GM23338 (cell line): Measurements from ENCODE around the gene HBM. TPM values are rescaled to one million over a fixed set of nuclear protein-coding genes. Genes with fewer than 3 reads are reported as not detected.

ENCODE experiments used
- ATAC-seq: fragments of 200-7000 bp; cut with Tn5 transposase; 3 replicates; pipeline ENCODE4 v1.9.1; 2020
- DNase-seq: peaks from one replicate; pipeline ENCODE4 v3.0.0-alpha.2; 2015; ENCODE audit warnings: low spot score
- H2AFZ ChIP-seq: fragments of 200-600 bp; sonication (generic); 2 replicates; pipeline ENCODE4 v1.8.0; 2016; ENCODE audit warnings: antibody characterized with exemption, mild to moderate bottlenecking, moderate library complexity
- H3F3A ChIP-seq: fragments of 200-600 bp; sonication (generic); replicated peaks from 2 replicates; pipeline ENCODE4 v1.8.0; 2017; ENCODE audit warnings: antibody characterized with exemption, mixed run types, low read depth
- H3K27ac ChIP-seq: fragments of 200-600 bp; sonication (generic); 2 replicates; pipeline ENCODE4 v1.6.1; 2016; ENCODE audit warnings: low read depth
- H3K27me3 ChIP-seq: fragments of 200-600 bp; sonication (generic); 2 replicates; pipeline ENCODE4 v1.8.0; 2016; ENCODE audit warnings: mild to moderate bottlenecking, mixed run types, moderate library complexity; ENCODE audit not compliant: insufficient read depth
- H3K36me3 ChIP-seq: fragments of 200-600 bp; sonication (generic); 2 replicates; pipeline ENCODE4 v1.8.0; 2016; ENCODE audit warnings: mild to moderate bottlenecking; ENCODE audit not compliant: insufficient read depth
- H3K4me1 ChIP-seq: fragments of 200-600 bp; sonication (generic); 2 replicates; pipeline ENCODE4 v1.8.0; 2016; ENCODE audit warnings: mild to moderate bottlenecking, moderate library complexity; ENCODE audit not compliant: insufficient read depth
- H3K4me2 ChIP-seq: fragments of 200-600 bp; sonication (generic); 2 replicates; pipeline ENCODE4 v1.7.1; 2017; ENCODE audit warnings: mixed run types
- H3K4me3 ChIP-seq: fragments of 200-600 bp; sonication (generic); 2 replicates; pipeline ENCODE4 v1.6.1; 2016; ENCODE audit warnings: mixed run types
- H3K79me2 ChIP-seq: fragments of 200-600 bp; sonication (generic); replicated peaks from 2 replicates; pipeline ENCODE4 v1.8.0; 2017; ENCODE audit warnings: mild to moderate bottlenecking; ENCODE audit not compliant: insufficient read depth
- H3K9me2 ChIP-seq: fragments of 200-600 bp; sonication (generic); 2 replicates; pipeline ENCODE4 v1.8.0; 2017; ENCODE audit not compliant: insufficient read depth
- H4K20me1 ChIP-seq: fragments of 200-600 bp; sonication (generic); replicated peaks from 2 replicates; pipeline ENCODE4 v1.8.0; 2017; ENCODE audit warnings: mild to moderate bottlenecking; ENCODE audit not compliant: insufficient read depth
- H3K27ac Mint-ChIP-seq: 2 replicates; pipeline ENCODE4 v1.8.0; 2020; ENCODE audit warnings: inconsistent platforms, mild to moderate bottlenecking, moderate library complexity, mixed read lengths
- H3K27me3 Mint-ChIP-seq: 3 replicates; pipeline ENCODE4 v1.8.0; 2022; ENCODE audit warnings: low read depth, mild to moderate bottlenecking, moderate library complexity, mixed read lengths, inconsistent platforms; ENCODE audit not compliant: insufficient read depth, poor library complexity
- H3K36me3 Mint-ChIP-seq: 3 replicates; pipeline ENCODE4 v1.8.0; 2021; ENCODE audit warnings: low read depth, mild to moderate bottlenecking, inconsistent platforms, moderate library complexity, mixed read lengths
- H3K4me1 Mint-ChIP-seq: 3 replicates; pipeline ENCODE4 v1.8.0; 2020; ENCODE audit warnings: mild to moderate bottlenecking, inconsistent platforms, mixed read lengths
- H3K4me3 Mint-ChIP-seq: 3 replicates; pipeline ENCODE4 v1.8.0; 2021; ENCODE audit warnings: moderate library complexity, mild to moderate bottlenecking, inconsistent platforms, mixed read lengths
- H3K9me3 Mint-ChIP-seq: 3 replicates; pipeline ENCODE4 v1.8.0; 2020; ENCODE audit warnings: moderate library complexity, mild to moderate bottlenecking, inconsistent platforms, mixed read lengths
- CREB1 ChIP-seq: fragments of 250-450 bp; sonication (Bioruptor Pico); IDR thresholded peaks from 2 replicates; pipeline ENCODE4 v1.5.0; 2020; ENCODE audit warnings: low read depth, mild to moderate bottlenecking, moderate library complexity
- CTCF ChIP-seq, 2 experiments: fragments of 200-600 bp in 1 of 2; sonication (generic) in 1 of 2; conservative IDR thresholded peaks; 2 replicates each; pipeline versions ENCODE4 v1.5.1 to v1.6.1; 2016 to 2017; ENCODE audit warnings: antibody characterized with exemption in 2 of 2, low read depth in 2 of 2, mild to moderate bottlenecking in 2 of 2, moderate library complexity in 1 of 2
- JUNB ChIP-seq: IDR thresholded peaks from one replicate; pipeline ENCODE4 v1.6.1; 2016; ENCODE audit warnings: antibody characterized with exemption; ENCODE audit not compliant: unreplicated experiment
- POLR2AphosphoS5 ChIP-seq: IDR thresholded peaks from 2 replicates; pipeline ENCODE4 v1.6.1; 2016; ENCODE audit warnings: antibody characterized with exemption, low read depth
- ZNF114 ChIP-seq: fragments of 250-450 bp; sonication (Bioruptor Pico); IDR thresholded peaks from 2 replicates; pipeline ENCODE4 v1.5.0; 2020; ENCODE audit warnings: mild to moderate bottlenecking, moderate library complexity
- polyA plus RNA-seq: library from polyadenylated mRNA; unstranded; fragments of >200 nt; fragmentation: Nextera tagmentation; extraction: Ambion mirVana; gene quantifications from 2 replicates; pipeline ENCODE4 v1.2.1, GENCODE V29; 2016
- total RNA-seq: library from RNA; depleted of rRNA; stranded (reverse); fragments of >200 nt; shearing (Covaris generic); gene quantifications from 2 replicates; pipeline ENCODE4 v1.2.3, GENCODE V29; 2014
- TF ChIP-seq, protein P1 (sequence below): fragments of 250-450 bp; sonication (Bioruptor Pico); IDR thresholded peaks from 2 replicates; pipeline ENCODE4 v1.5.0; 2020; ENCODE audit warnings: mild to moderate bottlenecking, moderate library complexity

The HBM gene
- total and polyA plus RNA-seq, 2 experiments from 2014 or later: not detected

DNA sequence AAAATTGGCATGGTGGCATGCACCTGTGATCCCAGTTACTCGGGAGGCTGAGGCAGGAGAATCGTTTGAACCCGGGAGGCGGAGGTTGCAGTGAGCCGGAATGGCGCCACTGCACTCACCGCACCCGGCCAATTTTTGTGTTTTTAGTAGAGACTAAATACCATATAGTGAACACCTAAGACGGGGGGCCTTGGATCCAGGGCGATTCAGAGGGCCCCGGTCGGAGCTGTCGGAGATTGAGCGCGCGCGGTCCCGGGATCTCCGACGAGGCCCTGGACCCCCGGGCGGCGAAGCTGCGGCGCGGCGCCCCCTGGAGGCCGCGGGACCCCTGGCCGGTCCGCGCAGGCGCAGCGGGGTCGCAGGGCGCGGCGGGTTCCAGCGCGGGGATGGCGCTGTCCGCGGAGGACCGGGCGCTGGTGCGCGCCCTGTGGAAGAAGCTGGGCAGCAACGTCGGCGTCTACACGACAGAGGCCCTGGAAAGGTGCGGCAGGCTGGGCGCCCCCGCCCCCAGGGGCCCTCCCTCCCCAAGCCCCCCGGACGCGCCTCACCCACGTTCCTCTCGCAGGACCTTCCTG lies 14.4 kb downstream of the HBM start, which contains the start of gene HBQ1 (continued):
- TF ChIP-seq CTCF (conservative IDR thresholded peaks at IDR 0.05; ENCODE audit: low read depth in 2 of 2): peak; percentile 45 to 72

GRCh38 chr16:180681-181564 lies 15.1 kb downstream of the HBM start:
- Histone ChIP-seq H3K36me3 (no peaks in the 10 kb centered on the region), H3K4me2 (peak overlapping the region; percentile 80), H2AFZ (peak overlapping the region; percentile 56; the same call in 1 of the 2 replicates), H3K4me1 (no peaks in the 10 kb centered on the region; the same call in 1 of the 2 replicates), H3K79me2 (no peaks in the 10 kb centered on the region), H3K9me2 (no peaks in the 10 kb centered on the region), H3K27ac (no peak overlapping the region), H3F3A (peaks cover 26% of the 10 kb centered on the region; the same call in 1 of the 2 replicates), H3K4me3 (peak overlapping the region; percentile 53), H4K20me1 (peaks cover 8% of the 10 kb centered on the region), H3K27me3 (peaks cover 50% of the 10 kb centered on the region)
- ATAC-seq (peak; percentile 73), DNase-seq (peak; percentile 92)
- TF ChIP-seq CREB1 (CRISPR knock-in tag) (0 out of 2 replicates have a peak, but pooled peaks have one; percentile 64), POLR2AphosphoS5 (peak; percentile 58; the same call in 1 of the 2 replicates), CTCF (conservative IDR thresholded peaks at IDR 0.05; ENCODE audit: low read depth in 2 of 2) (no peak), JUNB (no peak)
- Mint-ChIP-seq H3K9me3 (no peaks in the 10 kb centered on the region; the same call in 2 of the 3 replicates), H3K4me1 (no peaks in the 10 kb centered on the region; the same call in 1 of the 3 replicates), H3K27me3 (peaks cover 46% of the 10 kb centered on the region), H3K27ac (no peak overlapping the region), H3K4me3 (peak overlapping the region; percentile 66), H3K36me3 (peaks cover 12% of the 10 kb centered on the region; the same call in 2 of the 3 replicates)

DNA sequence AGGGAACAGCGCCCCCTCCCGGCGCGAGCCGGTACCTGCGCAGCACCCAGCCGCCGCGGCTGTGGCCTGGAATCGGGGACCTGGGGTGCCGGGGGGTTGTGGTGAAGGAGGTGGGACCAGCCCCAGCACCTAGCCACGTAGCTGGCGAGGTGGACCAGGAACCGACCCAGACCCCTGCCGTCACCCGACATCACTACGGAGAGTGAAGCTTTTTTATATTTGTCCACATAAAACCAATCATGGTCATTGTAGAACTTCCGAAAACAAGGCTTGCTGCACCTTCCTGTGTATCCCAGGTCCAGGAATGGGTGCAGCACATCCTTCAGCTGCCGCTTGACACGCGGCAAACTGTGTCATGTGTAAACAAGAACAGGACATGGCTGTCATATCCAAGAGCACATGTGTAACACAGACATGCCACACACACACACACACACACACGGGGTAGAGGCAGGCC lies 15.8 kb downstream of the HBM start:
- H4K20me1 ChIP-seq: peaks cover 8% of the 10 kb centered on the region
- Mint-ChIP-seq H3K9me3 (no peaks in the 10 kb centered on the region; the same call in 2 of the 3 replicates), H3K36me3 (peaks cover 12% of the 10 kb centered on the region; the same call in 2 of the 3 replicates), H3K27ac (no peak overlapping the region), H3K27me3 (peaks cover 44% of the 10 kb centered on the region), H3K4me1 (no peaks in the 10 kb centered on the region; the same call in 1 of the 3 replicates), H3K4me3 (0 out of 3 replicates have a peak overlapping the region, but pooled peaks have one; percentile 26)
- H3K4me2 ChIP-seq: no peak overlapping the region; the same call in 1 of the 2 replicates
- no peaks in the 10 kb centered on the region for H3K36me3 ChIP-seq
- no peak overlapping the region for H3K4me3 ChIP-seq
- DNase-seq: no peak
- no peaks in the 10 kb centered on the region for H3K9me2 ChIP-seq
- H3K27me3 ChIP-seq: peaks cover 45% of the 10 kb centered on the region
- H3K4me1 ChIP-seq: no peaks in the 10 kb centered on the region; the same call in 1 of the 2 replicates
- H2AFZ ChIP-seq: no peak overlapping the region
- H3K79me2 ChIP-seq: no peaks in the 10 kb centered on the region
- no peak overlapping the region for H3K27ac ChIP-seq
- no peak for ATAC-seq
- H3F3A ChIP-seq: peaks cover 26% of the 10 kb centered on the region; the same call in 1 of the 2 replicates
- TF ChIP-seq, protein P1, sequence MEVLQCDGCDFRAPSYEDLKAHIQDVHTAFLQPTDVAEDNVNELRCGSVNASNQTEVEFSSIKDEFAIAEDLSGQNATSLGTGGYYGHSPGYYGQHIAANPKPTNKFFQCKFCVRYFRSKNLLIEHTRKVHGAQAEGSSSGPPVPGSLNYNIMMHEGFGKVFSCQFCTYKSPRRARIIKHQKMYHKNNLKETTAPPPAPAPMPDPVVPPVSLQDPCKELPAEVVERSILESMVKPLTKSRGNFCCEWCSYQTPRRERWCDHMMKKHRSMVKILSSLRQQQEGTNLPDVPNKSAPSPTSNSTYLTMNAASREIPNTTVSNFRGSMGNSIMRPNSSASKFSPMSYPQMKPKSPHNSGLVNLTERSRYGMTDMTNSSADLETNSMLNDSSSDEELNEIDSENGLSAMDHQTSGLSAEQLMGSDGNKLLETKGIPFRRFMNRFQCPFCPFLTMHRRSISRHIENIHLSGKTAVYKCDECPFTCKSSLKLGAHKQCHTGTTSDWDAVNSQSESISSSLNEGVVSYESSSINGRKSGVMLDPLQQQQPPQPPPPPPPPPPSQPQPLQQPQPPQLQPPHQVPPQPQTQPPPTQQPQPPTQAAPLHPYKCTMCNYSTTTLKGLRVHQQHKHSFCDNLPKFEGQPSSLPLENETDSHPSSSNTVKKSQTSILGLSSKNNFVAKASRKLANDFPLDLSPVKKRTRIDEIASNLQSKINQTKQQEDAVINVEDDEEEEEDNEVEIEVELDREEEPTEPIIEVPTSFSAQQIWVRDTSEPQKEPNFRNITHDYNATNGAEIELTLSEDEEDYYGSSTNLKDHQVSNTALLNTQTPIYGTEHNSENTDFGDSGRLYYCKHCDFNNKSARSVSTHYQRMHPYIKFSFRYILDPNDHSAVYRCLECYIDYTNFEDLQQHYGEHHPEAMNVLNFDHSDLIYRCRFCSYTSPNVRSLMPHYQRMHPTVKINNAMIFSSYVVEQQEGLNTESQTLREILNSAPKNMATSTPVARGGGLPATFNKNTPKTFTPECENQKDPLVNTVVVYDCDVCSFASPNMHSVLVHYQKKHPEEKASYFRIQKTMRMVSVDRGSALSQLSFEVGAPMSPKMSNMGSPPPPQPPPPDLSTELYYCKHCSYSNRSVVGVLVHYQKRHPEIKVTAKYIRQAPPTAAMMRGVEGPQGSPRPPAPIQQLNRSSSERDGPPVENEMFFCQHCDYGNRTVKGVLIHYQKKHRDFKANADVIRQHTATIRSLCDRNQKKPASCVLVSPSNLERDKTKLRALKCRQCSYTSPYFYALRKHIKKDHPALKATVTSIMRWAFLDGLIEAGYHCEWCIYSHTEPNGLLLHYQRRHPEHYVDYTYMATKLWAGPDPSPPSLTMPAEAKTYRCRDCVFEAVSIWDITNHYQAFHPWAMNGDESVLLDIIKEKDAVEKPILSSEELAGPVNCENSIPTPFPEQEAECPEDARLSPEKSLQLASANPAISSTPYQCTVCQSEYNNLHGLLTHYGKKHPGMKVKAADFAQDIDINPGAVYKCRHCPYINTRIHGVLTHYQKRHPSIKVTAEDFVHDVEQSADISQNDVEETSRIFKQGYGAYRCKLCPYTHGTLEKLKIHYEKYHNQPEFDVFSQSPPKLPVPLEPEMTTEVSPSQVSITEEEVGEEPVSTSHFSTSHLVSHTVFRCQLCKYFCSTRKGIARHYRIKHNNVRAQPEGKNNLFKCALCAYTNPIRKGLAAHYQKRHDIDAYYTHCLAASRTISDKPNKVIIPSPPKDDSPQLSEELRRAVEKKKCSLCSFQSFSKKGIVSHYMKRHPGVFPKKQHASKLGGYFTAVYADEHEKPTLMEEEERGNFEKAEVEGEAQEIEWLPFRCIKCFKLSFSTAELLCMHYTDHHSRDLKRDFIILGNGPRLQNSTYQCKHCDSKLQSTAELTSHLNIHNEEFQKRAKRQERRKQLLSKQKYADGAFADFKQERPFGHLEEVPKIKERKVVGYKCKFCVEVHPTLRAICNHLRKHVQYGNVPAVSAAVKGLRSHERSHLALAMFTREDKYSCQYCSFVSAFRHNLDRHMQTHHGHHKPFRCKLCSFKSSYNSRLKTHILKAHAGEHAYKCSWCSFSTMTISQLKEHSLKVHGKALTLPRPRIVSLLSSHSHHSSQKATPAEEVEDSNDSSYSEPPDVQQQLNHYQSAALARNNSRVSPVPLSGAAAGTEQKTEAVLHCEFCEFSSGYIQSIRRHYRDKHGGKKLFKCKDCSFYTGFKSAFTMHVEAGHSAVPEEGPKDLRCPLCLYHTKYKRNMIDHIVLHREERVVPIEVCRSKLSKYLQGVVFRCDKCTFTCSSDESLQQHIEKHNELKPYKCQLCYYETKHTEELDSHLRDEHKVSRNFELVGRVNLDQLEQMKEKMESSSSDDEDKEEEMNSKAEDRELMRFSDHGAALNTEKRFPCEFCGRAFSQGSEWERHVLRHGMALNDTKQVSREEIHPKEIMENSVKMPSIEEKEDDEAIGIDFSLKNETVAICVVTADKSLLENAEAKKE (CRISPR knock-in tag): no peak
- no peak for TF ChIP-seq ZNF114
